Right lobe of liver (tissue), 4 donors: Measurements from ENCODE around the gene CDH13.

Experiments used
- POLR2A ChIP-seq: fragments of 450-650 bp; IDR thresholded peaks from one replicate; pipeline ENCODE4 v1.6.1; 2017; ENCODE audit warnings: antibody characterized with exemption, mild to moderate bottlenecking
- TF ChIP-seq, protein P1 (sequence below), 4 donors: fragments of 200-600 bp in 3 of 4; fragments of 450-650 bp in 1 of 4; IDR thresholded peaks; one replicate each; pipeline versions ENCODE4 v1.5.1 to v1.8.0; 2016 to 2022; ENCODE audit warnings: antibody characterized with exemption in 4 of 4, mild to moderate bottlenecking in 2 of 4
- donor health status: DM: no; HTN: no; CAD: no.
- donor health status: DM: no; HTN: no; CAD: no.
- donor health status: DM: no; HTN: yes; CAD: no.

DNA sequence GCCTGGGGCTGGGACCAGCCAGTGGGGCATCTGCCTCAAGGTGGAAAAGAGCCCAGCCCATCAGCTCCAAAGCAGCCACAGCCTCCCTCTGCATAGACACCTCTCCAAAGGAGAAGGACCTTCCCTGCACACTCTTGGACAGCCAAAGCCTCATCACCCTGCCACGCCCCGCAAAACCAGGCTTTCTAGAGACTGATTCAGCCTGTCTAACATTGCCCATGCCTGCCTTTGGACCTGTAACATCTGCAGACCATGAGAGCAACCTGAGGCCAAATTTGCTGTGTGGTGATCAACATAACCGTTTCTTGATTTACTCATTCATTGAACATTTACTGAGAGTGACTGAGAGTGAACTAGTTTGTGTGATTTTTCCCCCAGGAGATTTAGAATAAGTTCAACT is 961.3 kb downstream of the CDH13 start:
- TF ChIP-seq, protein P1, sequence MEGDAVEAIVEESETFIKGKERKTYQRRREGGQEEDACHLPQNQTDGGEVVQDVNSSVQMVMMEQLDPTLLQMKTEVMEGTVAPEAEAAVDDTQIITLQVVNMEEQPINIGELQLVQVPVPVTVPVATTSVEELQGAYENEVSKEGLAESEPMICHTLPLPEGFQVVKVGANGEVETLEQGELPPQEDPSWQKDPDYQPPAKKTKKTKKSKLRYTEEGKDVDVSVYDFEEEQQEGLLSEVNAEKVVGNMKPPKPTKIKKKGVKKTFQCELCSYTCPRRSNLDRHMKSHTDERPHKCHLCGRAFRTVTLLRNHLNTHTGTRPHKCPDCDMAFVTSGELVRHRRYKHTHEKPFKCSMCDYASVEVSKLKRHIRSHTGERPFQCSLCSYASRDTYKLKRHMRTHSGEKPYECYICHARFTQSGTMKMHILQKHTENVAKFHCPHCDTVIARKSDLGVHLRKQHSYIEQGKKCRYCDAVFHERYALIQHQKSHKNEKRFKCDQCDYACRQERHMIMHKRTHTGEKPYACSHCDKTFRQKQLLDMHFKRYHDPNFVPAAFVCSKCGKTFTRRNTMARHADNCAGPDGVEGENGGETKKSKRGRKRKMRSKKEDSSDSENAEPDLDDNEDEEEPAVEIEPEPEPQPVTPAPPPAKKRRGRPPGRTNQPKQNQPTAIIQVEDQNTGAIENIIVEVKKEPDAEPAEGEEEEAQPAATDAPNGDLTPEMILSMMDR (IDR thresholded peaks at IDR 0.05) = no peak
- no peak for TF ChIP-seq POLR2A
